Gastroesophageal sphincter (tissue), 4 donors: ENCODE measurements around the gene KRTAP3-2. TPM values are rescaled to one million over a fixed set of nuclear protein-coding genes. Genes with fewer than 3 reads are reported as not detected.

Experiments
- ATAC-seq: fragments of 150-250 bp; one replicate; pipeline ENCODE4 v1.9.1; 2016; ENCODE audit warnings: mild to moderate bottlenecking, moderate library complexity
- H3K27ac ChIP-seq, 4 donors: fragments of 200-600 bp; sonication (generic) in 3 of 4; 1 replicate in 3 of 4; 2 replicates in 1 of 4; pipeline ENCODE4 v1.5.1; 2016 to 2019
- H3K27me3 ChIP-seq: fragments of 200-600 bp; sonication (generic); one replicate; pipeline ENCODE4 v1.5.1; 2019
- H3K36me3 ChIP-seq, 2 donors: fragments of 200-600 bp; sonication (generic); one replicate each; pipeline ENCODE4 v1.5.1; 2019; ENCODE audit warnings: control low read depth in 1 of 2
- H3K4me1 ChIP-seq, 3 donors: fragments of 200-600 bp; sonication (generic); 1 replicate in 2 of 3; 2 replicates in 1 of 3; pipeline ENCODE4 v1.5.1; 2016 to 2019; ENCODE audit warnings: control low read depth in 2 of 3
- H3K4me3 ChIP-seq, 2 donors: fragments of 200-600 bp; sonication (generic); one replicate each; pipeline ENCODE4 v1.5.1; 2019; ENCODE audit warnings: mild to moderate bottlenecking in 1 of 2, moderate library complexity in 1 of 2
- H3K9me3 ChIP-seq, 3 donors: fragments of 200-600 bp; sonication (generic); one replicate each; pipeline ENCODE4 v1.5.1; 2017 to 2019; ENCODE audit warnings: control low read depth in 2 of 3
- EP300 ChIP-seq: sonication (generic); formaldehyde crosslinking; IDR thresholded peaks from one replicate; pipeline ENCODE4 v1.6.1; 2017; ENCODE audit warnings: antibody characterized with exemption, mild to moderate bottlenecking
- POLR2A ChIP-seq, 2 donors: fragments of 450-650 bp; IDR thresholded peaks; one replicate each; pipeline ENCODE4 v1.6.1; 2017; ENCODE audit warnings: antibody characterized with exemption in 2 of 2, mild to moderate bottlenecking in 2 of 2, moderate library complexity in 1 of 2
- POLR2AphosphoS5 ChIP-seq: sonication (generic); formaldehyde crosslinking; IDR thresholded peaks from one replicate; pipeline ENCODE4 v1.6.1; 2017; ENCODE audit warnings: antibody characterized with exemption
- WGBS, 2 donors: methylation state at CpG; one replicate each; pipeline ENCODE4 v1.1.5; 2018; ENCODE audit warnings: low coverage in 1 of 2; 5-methylcytosine and 5-hydroxymethylcytosine counted together
- total RNA-seq, 4 donors: library from RNA; depleted of rRNA; stranded (reverse); fragments of >200 nt; gene quantifications; one replicate each; pipeline ENCODE4 v1.1.0, GENCODE V29; 2016
- TF ChIP-seq, protein P1 (sequence below), 4 experiments: fragments of 200-600 bp in 2 of 4; fragments of 450-650 bp in 2 of 4; sonication (generic) in 1 of 4; IDR thresholded peaks; one replicate each; pipeline ENCODE4 v1.5.1; 2017 to 2019; ENCODE audit warnings: antibody characterized with exemption in 4 of 4, mild to moderate bottlenecking in 2 of 4, moderate library complexity in 2 of 4

KRTAP3-2 gene
- total RNA-seq, 4 donors from 2014 or later, result not detected

- H3K27ac ChIP-seq, result no peak overlapping the region
- no peak overlapping the region for H3K4me3 ChIP-seq
- 67 to 89% methylated on average over 8 to 12 of the region's 12 CpGs for WGBS, 2 donors
- ATAC-seq, result no peak
- no peaks in the 10 kb centered on the region for H3K36me3 ChIP-seq
- no peaks in the 10 kb centered on the region for H3K4me1 ChIP-seq
- TF ChIP-seq EP300, result no peak
- TF ChIP-seq, protein P1, sequence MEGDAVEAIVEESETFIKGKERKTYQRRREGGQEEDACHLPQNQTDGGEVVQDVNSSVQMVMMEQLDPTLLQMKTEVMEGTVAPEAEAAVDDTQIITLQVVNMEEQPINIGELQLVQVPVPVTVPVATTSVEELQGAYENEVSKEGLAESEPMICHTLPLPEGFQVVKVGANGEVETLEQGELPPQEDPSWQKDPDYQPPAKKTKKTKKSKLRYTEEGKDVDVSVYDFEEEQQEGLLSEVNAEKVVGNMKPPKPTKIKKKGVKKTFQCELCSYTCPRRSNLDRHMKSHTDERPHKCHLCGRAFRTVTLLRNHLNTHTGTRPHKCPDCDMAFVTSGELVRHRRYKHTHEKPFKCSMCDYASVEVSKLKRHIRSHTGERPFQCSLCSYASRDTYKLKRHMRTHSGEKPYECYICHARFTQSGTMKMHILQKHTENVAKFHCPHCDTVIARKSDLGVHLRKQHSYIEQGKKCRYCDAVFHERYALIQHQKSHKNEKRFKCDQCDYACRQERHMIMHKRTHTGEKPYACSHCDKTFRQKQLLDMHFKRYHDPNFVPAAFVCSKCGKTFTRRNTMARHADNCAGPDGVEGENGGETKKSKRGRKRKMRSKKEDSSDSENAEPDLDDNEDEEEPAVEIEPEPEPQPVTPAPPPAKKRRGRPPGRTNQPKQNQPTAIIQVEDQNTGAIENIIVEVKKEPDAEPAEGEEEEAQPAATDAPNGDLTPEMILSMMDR (IDR thresholded peaks at IDR 0.05), result no peak
- TF ChIP-seq POLR2AphosphoS5, result no peak
- no peak for TF ChIP-seq POLR2A (IDR thresholded peaks at IDR 0.05)
- peaks cover 17% of the 10 kb centered on the region for H3K27me3 ChIP-seq
- no peaks in the 10 kb centered on the region for H3K9me3 ChIP-seq
Observed at GRCh38 chr17:40958086-40958953, 41.4 kb downstream of the KRTAP3-2 start.

DNA sequence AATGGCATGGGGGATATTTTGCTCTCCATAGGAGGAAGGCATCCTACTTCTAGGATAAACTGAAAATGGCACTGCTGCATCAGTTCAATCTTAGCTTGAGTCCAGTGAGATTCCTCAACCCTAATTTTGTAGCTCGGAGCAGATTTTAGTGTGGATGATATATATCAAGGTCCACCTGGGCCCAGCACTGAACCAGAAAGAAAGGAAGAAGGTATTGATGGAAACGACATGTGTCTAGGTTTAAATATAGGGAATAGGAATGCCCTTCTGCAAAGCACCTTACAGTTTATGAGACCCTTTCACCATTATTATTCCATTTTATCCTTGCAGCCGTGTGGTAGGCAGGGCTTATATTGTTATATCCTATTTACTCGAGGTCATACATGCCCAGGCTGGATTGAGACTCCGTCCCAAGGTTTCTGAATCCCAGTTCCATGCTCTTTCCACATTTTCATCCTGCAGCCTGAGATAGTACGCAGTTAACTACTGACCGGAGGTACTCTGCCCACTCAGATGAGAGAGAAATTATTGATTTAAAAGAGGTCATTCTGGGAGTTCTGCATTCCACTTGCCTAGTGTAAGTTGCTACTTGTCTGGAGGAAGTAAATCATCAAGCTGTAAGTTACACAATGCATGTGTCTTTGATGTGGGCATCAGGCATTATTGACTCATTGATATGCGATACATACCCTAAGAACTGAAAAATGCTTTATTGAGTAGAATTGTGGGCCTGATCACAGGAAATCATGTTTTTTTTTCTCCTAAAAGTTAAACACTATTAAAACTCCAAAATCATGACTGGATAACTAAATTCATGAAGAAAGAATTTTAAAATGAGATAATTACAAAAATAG, 43.1 kb downstream of the KRTAP3-2 start:
- Histone ChIP-seq H3K27ac (no peak overlapping the region), H3K9me3 (no peaks in the 10 kb centered on the region), H3K4me1 (no peaks in the 10 kb centered on the region), H3K36me3 (no peaks in the 10 kb centered on the region), H3K27me3 (peaks cover 17% of the 10 kb centered on the region), H3K4me3 (no peak overlapping the region)
- 63 to 76% methylated on average over 5 to 8 of the region's 8 CpGs for WGBS, 2 donors
- no peak for TF ChIP-seq POLR2A (IDR thresholded peaks at IDR 0.05)
- no peak for TF ChIP-seq POLR2AphosphoS5
- TF ChIP-seq EP300, result no peak
- TF ChIP-seq, protein P1 (IDR thresholded peaks at IDR 0.05), result no peak
- ATAC-seq, result no peak

- no peaks in the 10 kb centered on the region for H3K9me3 ChIP-seq
- whole genome bisulfite sequencing, 2 donors, result 86 to 91% methylated on average over 2 of the region's 2 CpGs
- no peak overlapping the region for H3K4me3 ChIP-seq
- H3K27me3 ChIP-seq, result peaks cover 17% of the 10 kb centered on the region
- no peaks in the 10 kb centered on the region for H3K4me1 ChIP-seq
- TF ChIP-seq POLR2AphosphoS5 (no peak), EP300 (no peak), POLR2A (IDR thresholded peaks at IDR 0.05) (no peak)
- TF ChIP-seq, protein P1 (IDR thresholded peaks at IDR 0.05), result no peak
- no peak for ATAC-seq
- no peaks in the 10 kb centered on the region for H3K36me3 ChIP-seq
- no peak overlapping the region for H3K27ac ChIP-seq
Observed at GRCh38 chr17:40953881-40954280, 45.8 kb downstream of the KRTAP3-2 start.

GRCh38 chr17:40952661-40953060, 47.0 kb downstream of the KRTAP3-2 start:
- ATAC-seq, result peak; percentile 31
- Histone ChIP-seq H3K27ac (no peak overlapping the region), H3K9me3 (no peaks in the 10 kb centered on the region), H3K4me3 (no peak overlapping the region), H3K27me3 (peaks cover 22% of the 10 kb centered on the region), H3K4me1 (no peaks in the 10 kb centered on the region), H3K36me3 (no peaks in the 10 kb centered on the region)
- TF ChIP-seq, protein P1 (IDR thresholded peaks at IDR 0.05), result no peak
- TF ChIP-seq POLR2AphosphoS5, result no peak
- TF ChIP-seq EP300, result no peak
- no peak for TF ChIP-seq POLR2A (IDR thresholded peaks at IDR 0.05)
- 0% methylated on average over 1 of the region's 1 CpG; no CpG with 5 or more reads in 1 of the 2 donors for WGBS, 2 donors
